NCI-H446 treated with DMSO at 0.1 percent for 48 hours (cell line): ENCODE results near the gene HUS1B.
"Not testable (repeated sequence)": the region's sequence is repeated elsewhere in the genome, so short reads cannot be mapped to it uniquely, and the experiment has no call there.

Experiments
- DNase-seq: peaks from one replicate; lab custom pipeline; 2025; lab: John Stamatoyannopoulos, UW

HUS1B gene

GRCh38 chr6:678520-678919, 21.6 kb upstream of the HUS1B start:
- DNase-seq = no peak

- DNase-seq = no peak
These were observed 21.0 kb upstream of the HUS1B start for GRCh38 chr6:677919-678318.

GRCh38 chr6:674956-675355, 18.1 kb upstream of the HUS1B start:
- DNase-seq = no peak

GRCh38 chr6:674406-674805, 17.5 kb upstream of the HUS1B start:
- no peak for DNase-seq

- no peak for DNase-seq
These were observed 10.5 kb upstream of the HUS1B start for GRCh38 chr6:667253-667927.

GRCh38 chr6:665403-666267, 8.7 kb upstream of the HUS1B start:
- no peak for DNase-seq

- not testable (repeated sequence) for DNase-seq
These were observed 6.9 kb upstream of the HUS1B start for GRCh38 chr6:663788-664187.

GRCh38 chr6:659716-660581, 3.0 kb upstream of the HUS1B start:
- no peak for DNase-seq

GRCh38 chr6:658244-658643, 1.3 kb upstream of the HUS1B start:
- no peak for DNase-seq

- DNase-seq = no peak
These were observed 843 bp upstream of the HUS1B start for GRCh38 chr6:657743-658142.

- DNase-seq = no peak
These were observed 2.8 kb downstream of the HUS1B start for GRCh38 chr6:654136-654535.

- DNase-seq = no peak
These were observed 4.0 kb downstream of the HUS1B start for GRCh38 chr6:652865-653264.

GRCh38 chr6:650098-650497, 6.8 kb downstream of the HUS1B start:
- no peak for DNase-seq

GRCh38 chr6:642805-643204, 14.1 kb downstream of the HUS1B start:
- DNase-seq = no peak

- no peak for DNase-seq
These were observed 15.5 kb downstream of the HUS1B start for GRCh38 chr6:641225-641985.

GRCh38 chr6:636488-636887, 20.4 kb downstream of the HUS1B start:
- no peak for DNase-seq

- DNase-seq = no peak
These were observed 21.7 kb downstream of the HUS1B start for GRCh38 chr6:635233-635632.

GRCh38 chr6:633611-634010, 23.3 kb downstream of the HUS1B start:
- DNase-seq = no peak

- no peak for DNase-seq
These were observed 28.1 kb downstream of the HUS1B start for GRCh38 chr6:628766-629165.

- no peak for DNase-seq
These were observed 30.7 kb downstream of the HUS1B start for GRCh38 chr6:626236-626635.

GRCh38 chr6:624979-625378, 31.9 kb downstream of the HUS1B start:
- DNase-seq = no peak

GRCh38 chr6:622462-622861, 34.4 kb downstream of the HUS1B start:
- no peak for DNase-seq
